Activated CD8-positive, alpha-beta memory T cell treated with anti-CD3 and anti-CD28 coated beads, Interleukin-2, amount 50 U/mL, for 24 hours (primary cell): Measurements from ENCODE around the gene E2F4.

Experiments used
- DNase-seq: peaks from one replicate; pipeline ENCODE4 v3.0.0-alpha.2; 2020; ENCODE audit errors: extremely low read depth

The E2F4 gene

DNA sequence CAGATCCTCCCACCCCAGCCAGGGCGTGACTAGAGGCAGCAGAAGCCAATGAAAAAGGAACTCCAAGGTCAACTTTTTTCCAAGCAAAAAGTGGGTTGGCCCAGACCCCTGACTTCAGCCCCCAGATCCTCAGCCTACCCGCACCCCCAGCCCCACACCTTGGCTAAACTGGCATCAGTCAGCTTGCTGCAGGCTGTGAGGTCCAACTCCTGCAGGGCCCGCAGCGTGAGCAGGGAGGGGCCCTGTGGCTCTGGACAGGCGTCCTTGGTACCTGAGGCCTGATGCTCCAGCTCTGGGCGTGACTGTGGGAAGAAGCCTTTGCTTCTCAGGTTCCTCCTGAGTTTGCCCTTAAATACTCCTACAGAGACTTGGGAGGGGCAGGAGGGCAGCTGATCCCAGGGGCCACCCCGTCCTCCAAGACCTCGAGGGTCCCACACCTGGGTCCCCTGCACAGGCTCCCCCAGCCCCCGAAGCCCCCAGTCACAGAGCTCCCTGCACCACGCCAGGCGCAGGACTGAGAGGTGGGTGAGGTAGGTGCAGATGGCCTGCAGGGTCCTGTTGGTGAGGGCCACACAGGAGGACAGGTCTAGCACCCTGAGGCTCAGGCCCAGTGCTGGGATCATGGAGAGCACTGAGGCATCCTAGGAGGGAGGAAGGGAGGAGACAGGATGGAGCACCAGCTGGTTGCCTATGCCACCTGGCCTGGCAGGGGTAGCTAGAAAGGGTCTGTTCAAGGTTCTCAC lies 16.4 kb downstream of the E2F4 start:
- DNase-seq: no peak

DNA sequence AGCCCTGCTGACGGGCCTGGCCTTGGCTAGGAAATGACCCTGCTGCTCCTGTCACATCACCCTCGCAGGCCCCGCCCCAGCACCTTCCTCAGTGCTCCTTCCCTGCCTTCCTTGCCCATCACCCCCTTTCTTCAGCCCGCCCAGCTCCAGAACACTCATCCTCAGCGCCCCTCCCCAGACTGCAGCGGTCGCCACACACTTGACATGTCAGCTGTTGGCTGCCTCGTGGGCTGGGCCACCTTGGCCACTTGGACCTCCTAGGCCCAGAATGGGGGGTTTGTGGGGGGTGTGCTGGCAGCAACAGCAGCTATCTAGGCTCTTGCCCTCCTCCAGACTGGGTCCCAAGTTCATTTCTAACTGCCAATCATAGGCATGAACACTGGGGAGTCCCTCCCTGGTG lies 17.6 kb downstream of the E2F4 start:
- DNase-seq: no peak

DNA sequence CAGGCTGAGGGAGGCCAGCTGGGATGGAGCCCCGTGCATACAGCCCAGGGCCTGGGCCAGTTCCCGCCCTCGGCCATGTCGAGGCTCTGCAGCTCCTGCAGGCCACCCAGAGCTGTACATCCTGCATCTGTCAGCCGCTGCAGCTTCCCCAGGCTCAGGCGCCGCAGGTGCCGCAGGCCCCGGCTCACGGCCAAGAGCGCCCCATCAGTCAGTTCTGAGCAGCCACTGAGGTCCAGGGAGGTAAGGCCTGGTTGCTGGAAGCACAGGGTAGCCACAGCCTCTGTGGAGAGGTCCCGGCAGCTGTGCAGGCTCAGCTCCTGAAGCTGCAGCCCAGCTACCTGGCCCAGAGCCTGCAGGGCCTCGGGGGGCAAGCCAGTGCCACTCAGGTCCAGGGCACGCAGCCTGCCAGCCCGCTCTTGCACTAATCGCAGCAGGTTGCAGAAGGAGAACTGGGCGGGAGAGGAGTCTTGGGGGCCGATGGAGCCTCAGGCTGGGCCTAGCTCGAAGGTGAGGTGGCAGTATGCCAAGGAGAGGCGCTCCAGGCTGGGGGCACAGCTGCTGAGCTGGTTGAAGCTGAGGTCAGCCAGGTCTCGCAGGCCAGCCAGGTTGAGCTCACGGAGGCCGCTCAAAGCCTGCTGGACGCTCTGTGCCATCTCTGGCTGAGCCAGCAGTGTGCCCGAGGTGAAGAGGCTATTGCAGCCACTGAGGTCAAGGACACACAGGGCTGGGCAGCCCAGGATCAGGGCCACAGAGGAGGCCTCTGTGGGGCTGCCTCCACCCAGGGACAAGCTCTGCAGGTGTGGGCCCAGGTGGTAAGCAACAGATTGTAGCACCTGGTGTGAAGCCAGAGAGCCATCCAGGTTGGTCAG lies 18.3 kb downstream of the E2F4 start:
- no peak for DNase-seq

DNA sequence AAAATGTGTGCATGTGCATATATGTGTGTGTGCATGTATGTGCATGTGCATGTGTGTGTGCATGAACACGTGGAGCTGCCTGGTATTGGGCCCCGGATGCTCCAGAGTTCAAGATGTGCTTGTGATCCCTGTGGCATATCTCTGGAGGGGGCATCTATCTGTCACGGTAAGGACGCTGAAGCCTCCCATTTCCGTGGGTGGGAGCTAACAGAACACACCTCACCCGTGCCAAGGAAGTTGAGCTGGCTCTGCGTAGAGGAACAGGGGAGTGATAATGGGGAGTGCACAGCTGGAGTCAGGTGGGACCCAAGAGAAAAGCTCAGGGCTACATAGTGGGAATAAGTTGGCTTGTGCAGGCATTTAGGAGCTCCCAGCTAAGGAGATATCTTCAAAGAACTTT lies 19.7 kb downstream of the E2F4 start:
- no peak for DNase-seq

DNA sequence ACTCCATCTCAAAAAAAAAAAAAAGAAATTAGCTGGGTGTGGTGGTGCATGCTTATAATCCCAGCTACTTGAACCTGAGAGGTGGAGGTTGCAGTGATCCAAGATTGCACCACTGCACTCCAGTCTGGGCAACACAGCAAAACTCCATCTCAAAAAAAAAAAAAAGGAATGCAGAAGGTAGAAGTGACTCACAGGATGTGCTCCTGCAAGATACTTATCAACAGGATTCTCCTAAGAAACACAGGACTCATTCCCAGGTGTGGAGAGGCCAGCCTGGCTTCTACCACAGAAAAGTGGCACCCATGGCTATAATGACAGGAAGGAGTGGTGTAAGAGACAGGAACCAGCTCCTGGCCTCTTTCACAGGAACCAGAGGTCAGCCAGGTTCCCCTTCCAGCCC lies 20.8 kb downstream of the E2F4 start:
- no peak for DNase-seq

DNA sequence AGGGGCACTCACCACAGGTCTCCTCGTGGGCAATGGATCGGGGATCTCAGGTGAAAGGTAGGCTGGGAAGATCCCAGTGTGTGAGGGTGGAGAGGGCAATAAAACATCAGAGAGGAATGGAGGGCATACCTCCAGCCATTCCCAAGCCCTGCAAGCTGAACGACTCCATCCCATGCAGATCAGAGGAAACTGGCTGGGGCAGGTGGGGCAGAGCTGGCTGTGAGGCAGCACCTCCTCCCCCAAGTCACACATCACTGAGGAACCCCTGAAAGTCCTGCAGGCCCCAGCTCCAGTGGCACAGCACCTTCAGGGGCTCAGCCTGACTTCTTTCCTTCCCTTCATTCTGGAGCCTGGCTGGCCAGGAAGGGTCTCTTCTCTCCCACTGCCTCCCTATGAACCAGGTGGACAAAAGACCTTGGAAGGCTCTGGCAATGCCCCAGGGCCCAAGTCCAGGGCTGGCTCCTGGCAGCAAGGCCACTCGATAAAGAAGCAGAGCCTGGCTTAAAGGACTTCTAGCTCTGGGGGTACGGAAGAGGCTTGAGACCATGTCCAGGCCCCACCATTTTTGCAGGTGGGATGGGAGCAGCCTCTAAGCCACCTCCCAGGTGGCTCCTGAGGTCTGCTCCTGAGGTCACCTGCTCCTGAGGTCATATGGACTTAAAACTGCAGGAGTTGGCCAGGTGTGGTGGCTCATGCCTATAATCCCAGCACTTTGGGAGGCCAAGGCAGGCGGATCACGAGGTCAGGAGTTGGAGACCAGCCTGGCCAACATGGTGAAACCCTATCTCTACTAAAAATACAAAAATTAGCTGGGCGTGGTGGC lies 21.5 kb downstream of the E2F4 start:
- DNase-seq: no peak

DNA sequence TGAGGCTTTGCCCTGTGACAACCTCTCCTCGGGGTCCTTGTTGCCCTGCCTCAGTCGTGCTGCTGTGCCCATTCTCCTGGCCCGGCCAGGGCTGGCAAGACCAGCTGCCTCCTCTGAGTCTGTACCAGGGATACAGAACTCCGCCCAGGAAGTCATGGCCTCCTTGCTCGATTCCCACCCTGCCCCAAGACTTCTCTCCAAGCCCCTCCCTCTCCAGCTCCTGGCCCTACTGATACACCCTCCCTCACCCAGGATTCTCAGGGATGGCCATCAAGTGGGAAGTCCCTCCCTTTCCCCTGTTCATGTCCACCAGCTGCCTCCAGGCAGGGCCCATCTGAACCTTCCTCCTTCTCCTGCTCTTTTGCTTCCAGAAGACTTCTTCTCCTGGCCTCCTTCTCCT lies 23.8 kb downstream of the E2F4 start:
- no peak for DNase-seq

DNA sequence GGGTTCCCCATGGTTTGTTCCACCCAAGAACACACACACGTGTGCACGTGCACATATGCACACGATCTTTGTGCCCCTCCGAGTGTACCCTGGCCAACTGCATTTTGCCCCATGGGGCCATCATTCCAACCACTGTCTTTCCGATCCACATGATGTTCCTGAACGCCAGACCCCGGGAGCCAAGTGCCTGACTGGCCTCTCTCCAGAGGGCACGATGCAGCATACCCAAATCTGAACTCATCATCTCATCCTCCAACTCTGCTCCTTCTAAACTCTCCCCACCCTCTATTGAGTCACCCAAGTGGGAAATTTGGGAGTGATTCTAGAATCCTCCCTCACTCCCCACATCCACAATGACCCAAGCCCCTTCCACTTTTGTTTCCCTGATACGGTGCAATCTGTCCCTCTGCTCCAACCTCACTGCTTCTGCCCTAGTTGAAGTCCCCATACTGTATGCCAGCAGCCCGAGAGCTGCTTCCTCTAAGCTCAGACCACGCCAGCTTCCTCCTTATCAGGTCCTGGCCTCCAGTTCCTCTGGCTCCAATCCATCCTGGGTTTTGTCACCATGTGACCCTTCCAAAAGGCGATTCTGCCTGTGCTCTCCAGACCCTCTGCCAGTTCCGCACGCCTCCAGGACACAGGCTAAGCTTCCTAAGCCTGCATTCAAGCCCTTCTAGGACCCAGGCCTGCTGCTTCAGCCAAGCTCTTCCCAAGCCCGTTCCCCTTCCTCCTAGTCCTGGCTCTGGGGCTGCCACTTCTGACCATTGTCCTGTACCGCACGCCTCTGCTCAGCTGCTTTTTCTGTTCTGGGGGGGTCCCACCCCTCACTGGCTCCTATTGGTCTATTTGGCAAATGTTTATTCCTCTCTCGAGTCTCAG lies 24.9 kb downstream of the E2F4 start:
- DNase-seq: no peak

DNA sequence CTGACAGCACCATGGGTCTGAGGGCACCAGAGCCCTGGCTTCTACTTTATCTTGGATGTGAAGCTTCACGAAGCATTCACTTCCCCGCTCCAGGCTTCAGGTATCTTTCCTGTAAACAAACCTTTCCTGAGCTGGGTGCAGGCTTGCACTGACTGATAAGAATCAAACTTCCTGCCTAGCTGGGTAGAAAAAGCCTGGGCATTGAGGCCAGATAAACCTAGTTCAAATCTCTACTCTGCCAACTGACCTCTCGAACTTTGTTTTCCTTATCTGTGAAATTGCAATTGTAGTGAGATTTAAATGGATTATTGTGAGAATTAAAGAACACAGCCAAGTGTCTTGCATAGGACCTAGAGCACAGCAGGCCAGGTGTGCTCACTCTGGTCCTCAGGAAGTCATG lies 32.0 kb downstream of the E2F4 start:
- no peak for DNase-seq

DNA sequence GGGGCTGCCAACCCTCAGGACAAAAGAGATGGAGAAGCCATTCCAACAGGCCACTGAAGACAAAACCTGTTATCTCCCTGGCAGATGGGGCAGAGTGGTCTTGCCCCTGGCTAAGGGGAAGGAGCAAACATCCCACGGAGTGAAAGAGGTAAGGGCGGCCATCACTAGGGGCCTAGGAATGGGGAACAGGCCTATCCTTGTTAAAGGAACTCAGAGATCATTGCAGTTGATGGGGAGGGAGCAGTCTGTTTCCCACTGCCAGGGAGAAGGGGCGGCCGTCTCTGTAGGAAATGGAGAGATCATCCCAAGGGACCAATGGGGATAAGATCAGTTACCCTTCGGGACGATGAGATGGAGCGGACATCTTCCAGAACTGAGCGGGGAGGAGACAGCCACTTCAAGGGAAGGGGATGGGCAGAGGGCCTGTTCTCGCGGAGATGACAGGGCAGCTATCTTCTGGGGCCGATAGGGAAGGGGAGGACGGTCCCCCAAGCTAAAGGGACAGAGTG lies 34.4 kb downstream of the E2F4 start:
- DNase-seq: no peak

DNA sequence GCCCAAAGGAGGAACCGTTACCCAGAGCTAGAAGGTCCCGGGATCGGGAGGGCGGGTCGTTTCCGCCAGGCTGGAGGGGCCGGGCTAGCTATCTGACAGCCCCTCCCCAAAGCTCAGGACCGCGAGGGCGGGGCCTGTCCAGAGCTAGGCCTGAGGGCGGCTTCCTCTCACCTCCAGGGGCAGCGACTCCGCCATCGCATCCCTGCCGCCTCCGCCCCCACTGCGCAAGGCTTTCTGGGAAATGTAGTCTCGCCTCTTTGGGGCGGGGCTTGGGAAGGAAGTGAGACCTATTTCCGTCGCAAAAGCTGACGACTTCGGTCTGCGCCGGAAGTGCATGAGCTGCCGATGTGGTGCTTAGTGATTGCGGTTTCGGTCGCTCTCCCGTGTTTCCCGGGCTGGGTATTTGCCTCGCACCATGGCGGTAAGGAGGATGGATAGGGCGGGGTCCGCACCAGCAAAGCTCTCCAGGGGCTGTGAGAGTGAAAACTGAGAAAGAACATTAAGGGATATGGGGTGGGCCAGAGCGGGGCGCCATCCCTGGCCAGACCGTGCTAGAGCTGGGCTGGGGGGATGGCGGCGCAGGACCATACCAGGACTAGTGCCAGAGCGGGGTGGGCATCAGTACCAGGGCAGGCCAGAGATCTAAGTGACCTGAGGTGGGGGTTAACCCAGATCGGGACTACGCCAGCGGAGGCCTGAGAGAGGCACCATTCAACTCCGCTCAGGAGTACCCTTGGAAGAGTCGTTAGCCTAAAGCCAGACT lies 35.0 kb downstream of the E2F4 start, which contains the start of gene TMEM208:
Gene TMEM208 (plus strand): TSS at position 327 of the 763 bp plus-strand sequence. CDS start 89 bp downstream, at position 416.
- peak; percentile 98 for DNase-seq

DNA sequence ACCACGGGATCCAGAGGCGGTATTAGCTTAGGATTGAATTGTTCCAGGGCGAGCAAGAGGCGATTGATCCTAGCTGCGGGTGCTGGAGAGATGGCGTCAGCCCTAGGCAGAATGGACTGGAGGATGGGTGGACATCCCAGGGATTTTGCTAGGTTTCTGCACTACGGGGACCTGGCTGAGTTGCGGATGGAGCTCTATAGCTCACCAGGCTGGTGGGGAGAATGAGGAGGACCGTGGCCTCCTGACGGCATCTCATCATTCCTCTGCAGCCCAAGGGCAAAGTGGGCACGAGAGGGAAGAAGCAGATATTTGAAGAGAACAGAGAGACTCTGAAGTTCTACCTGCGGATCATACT lies 35.6 kb downstream of the E2F4 start:
- no peak for DNase-seq

DNA sequence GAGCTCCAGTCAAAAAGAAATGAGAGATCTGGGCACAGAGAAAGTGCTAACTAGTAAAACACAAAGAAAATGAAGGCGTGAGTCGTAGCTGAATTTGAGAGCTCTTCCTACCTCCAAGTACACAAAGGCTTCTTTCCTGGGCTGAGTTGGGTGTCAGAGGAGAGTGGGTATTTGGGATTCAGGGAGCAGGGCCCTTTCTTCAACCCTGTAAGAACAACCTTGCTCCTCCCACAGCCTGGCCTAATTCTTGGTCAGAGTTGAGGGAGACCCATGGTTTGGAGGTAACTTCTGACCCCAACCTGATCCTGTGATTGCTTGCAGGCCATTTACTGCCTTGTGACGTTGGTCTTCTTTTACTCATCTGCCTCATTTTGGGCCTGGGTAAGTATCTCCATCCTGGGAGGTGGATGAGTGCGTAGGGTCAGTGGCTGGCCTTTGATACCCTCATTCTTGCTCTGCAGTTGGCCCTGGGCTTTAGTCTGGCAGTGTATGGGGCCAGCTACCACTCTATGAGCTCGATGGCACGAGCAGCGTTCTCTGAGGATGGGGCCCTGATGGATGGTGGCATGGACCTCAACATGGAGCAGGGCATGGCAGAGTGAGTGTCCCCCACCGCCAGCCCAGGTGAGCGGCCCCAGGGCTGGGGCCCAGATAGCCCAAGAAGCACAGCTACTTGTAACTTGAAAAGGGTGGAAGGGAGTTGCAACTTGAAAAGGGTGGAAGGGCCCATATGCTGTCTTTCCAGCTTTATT lies 36.3 kb downstream of the E2F4 start:
- DNase-seq: no peak

DNA sequence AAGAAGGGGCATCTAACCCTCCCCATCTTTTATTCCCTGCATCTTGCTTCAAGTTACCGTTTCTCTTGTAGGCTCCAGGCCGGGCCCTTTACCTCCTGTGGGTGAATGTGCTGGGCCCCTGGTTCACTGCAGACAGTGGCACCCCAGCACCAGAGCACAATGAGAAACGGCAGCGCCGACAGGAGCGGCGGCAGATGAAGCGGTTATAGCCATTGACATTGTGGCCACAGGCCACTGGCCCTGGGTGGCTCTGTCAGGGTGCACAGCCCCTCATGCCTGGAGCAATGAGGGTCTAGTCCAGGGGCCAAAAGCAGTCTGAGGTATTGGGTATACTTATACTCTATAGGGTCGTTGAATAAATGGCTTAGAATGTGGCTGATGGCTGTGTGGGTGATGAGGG lies 37.0 kb downstream of the E2F4 start:
- DNase-seq: no peak

DNA sequence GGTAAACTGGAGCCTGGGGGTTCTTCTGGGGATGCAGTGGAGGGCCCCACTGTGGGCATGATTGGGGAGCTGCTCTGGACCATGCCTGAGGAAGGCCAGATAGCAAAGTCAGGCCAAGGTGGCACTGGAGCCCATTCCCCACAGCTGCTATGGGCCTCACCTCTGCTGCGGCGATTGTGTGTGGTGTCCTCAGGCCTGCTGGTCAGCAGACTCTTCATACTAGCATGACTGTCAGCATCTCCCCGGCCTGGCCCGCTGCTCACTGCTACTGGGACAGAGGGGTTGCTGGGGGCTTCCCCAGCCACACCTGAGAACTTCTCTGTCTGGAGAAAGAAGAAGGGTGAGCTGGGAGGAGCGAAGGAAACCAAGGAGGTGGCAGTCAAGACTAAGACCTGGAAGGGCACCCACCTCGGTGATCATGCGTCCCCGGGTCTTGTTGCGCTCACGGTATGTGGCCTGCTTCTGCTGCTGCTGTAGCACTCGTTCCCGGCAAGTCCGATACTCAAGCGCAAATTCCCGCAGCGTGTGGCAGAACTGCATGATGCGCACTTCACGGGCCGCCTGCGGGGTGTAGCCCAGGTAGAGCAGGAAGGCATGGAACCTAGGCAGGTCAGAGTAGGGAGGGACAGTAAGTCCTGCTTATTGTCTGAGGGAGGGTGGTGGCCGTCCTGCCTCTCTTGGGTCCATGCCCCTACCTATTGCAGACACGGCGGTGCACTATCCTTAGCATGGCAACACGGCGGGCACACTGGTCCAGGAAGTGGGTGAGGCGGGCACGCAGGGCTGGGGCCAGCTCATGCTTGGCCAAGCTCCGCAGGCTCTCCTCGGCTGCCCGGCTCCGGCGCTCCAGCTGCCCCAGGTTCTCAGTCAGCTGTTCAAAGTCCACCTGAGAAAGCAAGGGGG lies 38.2 kb downstream of the E2F4 start:
- no peak for DNase-seq

DNA sequence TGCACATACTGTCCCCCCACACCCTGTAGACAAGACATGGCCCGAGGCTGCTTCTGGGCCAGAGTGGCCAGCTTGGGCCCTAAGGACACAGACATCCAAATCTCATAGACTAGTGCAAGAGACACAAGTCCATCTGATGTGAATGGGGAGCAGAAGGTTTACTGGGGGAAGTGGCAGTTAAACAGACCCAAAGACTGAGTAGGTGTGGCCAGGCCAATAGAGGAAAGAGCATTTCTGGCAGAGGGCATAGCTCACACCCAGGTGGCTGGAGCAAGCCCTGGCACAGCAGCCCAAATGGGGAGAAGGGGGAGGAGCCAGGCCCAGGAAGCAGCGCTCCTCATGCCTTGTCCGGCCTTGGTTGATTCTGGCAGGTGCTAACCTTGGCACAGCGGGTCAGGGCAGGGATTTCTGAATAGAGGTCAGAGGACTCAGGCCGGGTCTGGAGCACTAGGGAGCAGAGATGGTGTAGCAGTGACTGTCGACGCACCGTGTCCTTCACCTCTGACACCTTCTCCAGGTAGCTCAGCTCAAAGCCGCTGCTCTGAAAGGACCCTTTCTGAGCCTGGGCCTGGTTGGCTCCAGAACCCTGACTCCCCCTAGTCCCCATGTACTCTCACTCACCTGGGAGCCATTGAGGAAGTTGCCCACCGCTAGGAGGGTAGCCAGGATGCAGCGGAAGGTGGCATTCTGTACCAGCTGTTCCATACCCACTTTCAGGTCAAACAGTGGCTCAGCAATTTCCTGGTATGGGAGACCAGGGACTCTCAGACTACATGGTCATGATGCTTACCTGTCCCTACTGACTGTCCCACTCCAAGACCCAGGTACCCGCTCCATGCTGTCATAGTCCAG lies 39.1 kb downstream of the E2F4 start:
- DNase-seq: no peak

DNA sequence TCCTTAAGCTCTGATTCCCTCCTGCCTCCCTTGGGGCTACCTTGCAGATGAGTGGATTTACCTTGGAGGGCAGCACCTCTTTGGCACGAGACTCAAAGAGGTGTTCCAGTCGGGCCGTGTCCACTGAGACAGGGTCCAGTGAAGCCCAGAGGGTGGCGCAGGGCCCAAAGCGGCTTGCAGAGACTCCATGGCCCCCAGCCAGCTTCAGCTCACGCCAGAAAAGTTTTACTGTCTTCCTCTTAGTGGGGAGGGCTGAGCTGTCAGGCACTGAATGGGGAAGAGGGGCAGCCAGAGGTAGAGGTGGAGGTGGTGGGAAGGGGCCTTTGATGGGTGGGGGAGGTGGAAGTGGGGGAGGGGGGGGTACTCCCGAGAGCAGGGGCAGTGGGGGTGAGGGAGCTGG lies 41.6 kb downstream of the E2F4 start:
- DNase-seq: no peak

DNA sequence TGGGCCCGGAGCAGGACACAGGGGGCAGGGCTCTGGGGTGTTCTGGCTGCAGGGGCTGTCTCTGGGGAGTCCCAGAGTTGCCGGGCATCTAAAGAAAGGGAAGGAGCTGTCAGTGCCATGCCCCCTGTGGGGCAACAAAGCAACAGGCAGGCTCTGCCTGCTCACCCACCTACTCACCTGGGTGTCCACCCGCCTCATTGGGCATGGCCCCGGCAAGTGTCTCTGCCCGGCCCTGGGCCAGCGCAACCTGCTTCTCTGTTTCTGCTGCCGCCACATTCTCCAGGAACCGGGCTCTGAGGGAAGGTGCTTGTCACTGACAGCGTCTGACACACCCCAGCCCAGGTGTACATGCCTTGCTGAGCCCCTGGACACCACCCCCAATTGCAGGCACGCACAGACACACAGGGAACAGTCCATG lies 42.2 kb downstream of the E2F4 start:
- DNase-seq: no peak
